K562 (cell line): Measurements from ENCODE around the gene LRRC15. TPM values are rescaled to one million over a fixed set of nuclear protein-coding genes. Genes with fewer than 3 reads are reported as not detected.
A peak's percentile ranks its signal among the peaks of the same experiment; 100 is the strongest.

Experiments
- ATF7 ChIP-seq: fragments of 450-650 bp; IDR thresholded peaks from 2 replicates; pipeline ENCODE4 v1.7.1; 2014; ENCODE audit warnings: mild to moderate bottlenecking, moderate library complexity
- CBFA2T3 ChIP-seq: fragments of 450-650 bp; IDR thresholded peaks from 2 replicates; pipeline ENCODE4 v1.6.1; 2017
- CBX1 ChIP-seq: sonication (generic); IDR thresholded peaks from 2 replicates; pipeline ENCODE4 v1.6.1; 2016; ENCODE audit warnings: antibody characterized with exemption, low read depth, mild to moderate bottlenecking
- CHAMP1 ChIP-seq: fragments of 450-650 bp; IDR thresholded peaks from 2 replicates; pipeline ENCODE4 v1.6.1; 2016; ENCODE audit warnings: mild to moderate bottlenecking
- DACH1 ChIP-seq: fragments of 450-650 bp; IDR thresholded peaks from 2 replicates; pipeline ENCODE4 v1.6.1; 2018; ENCODE audit not compliant: partially characterized antibody
- EZH2 ChIP-seq: IDR thresholded peaks from 2 replicates; pipeline ENCODE4 v1.6.1; 2012; ENCODE audit warnings: low read depth, mild to moderate bottlenecking, inconsistent platforms, low read length, borderline replicate concordance
- IFI16 ChIP-seq: fragments of 250-450 bp; sonication (Bioruptor Pico); IDR thresholded peaks from 2 replicates; pipeline ENCODE4 v2.1.2; 2022; ENCODE audit warnings: mild to moderate bottlenecking, inconsistent platforms
- MAFF ChIP-seq: IDR thresholded peaks from 2 replicates; pipeline ENCODE4 v1.6.1; 2012; ENCODE audit warnings: low read length, improper control_type of control experiment
- MXD1 ChIP-seq: fragments of 250-450 bp; sonication (Bioruptor Pico); IDR thresholded peaks from 2 replicates; pipeline ENCODE4 v1.8.0; 2021; ENCODE audit warnings: borderline replicate concordance, mild to moderate bottlenecking, moderate library complexity; ENCODE audit not compliant: poor library complexity, severe bottlenecking
- NR2C1 ChIP-seq, 2 experiments: fragments of 450-650 bp; IDR thresholded peaks; 2 replicates each; pipeline ENCODE4 v1.6.1; 2017; ENCODE audit warnings: mild to moderate bottlenecking in 2 of 2, antibody characterized with exemption in 1 of 2, inconsistent platforms in 1 of 2, missing compliant biosample characterization in 1 of 2, missing genetic modification characterization in 1 of 2
- PCBP2 ChIP-seq: fragments of 200-400 bp; formaldehyde crosslinking; IDR thresholded peaks from 2 replicates; pipeline ENCODE4 v1.6.1; 2018; ENCODE audit warnings: low read length, low read depth, mild to moderate bottlenecking, moderate library complexity; ENCODE audit not compliant: poor library complexity, severe bottlenecking
- RAD21 ChIP-seq, 2 experiments: fragments of 250-450 bp in 1 of 2; fragments of 450-650 bp in 1 of 2; sonication (Bioruptor Pico) in 1 of 2; formaldehyde crosslinking in 1 of 2; IDR thresholded peaks in 1 of 2; conservative IDR thresholded peaks in 1 of 2; 2 replicates each; pipeline versions ENCODE4 v1.4.0 to v1.8.0; 2020 to 2022; ENCODE audit warnings: mild to moderate bottlenecking in 2 of 2, moderate library complexity in 1 of 2
- SMAD1 ChIP-seq: fragments of 150-350 bp; IDR thresholded peaks from 2 replicates; pipeline ENCODE4 v1.6.1; 2014; ENCODE audit warnings: low read length, low read depth; ENCODE audit not compliant: partially characterized antibody
- XRCC3 ChIP-seq: fragments of 450-650 bp; IDR thresholded peaks from 2 replicates; pipeline ENCODE4 v1.6.1; 2017; ENCODE audit warnings: mild to moderate bottlenecking, moderate library complexity
- ZNF124 ChIP-seq: sonication (generic); formaldehyde crosslinking; IDR thresholded peaks from 2 replicates; pipeline ENCODE4 v1.8.1; 2022; ENCODE audit warnings: missing genetic modification reagents
- ZNF217 ChIP-seq: sonication (generic); formaldehyde crosslinking; IDR thresholded peaks from 2 replicates; pipeline ENCODE4 v1.8.0; 2022; ENCODE audit warnings: mild to moderate bottlenecking, missing genetic modification reagents
- ZNF316 ChIP-seq: fragments of 450-650 bp; IDR thresholded peaks from 2 replicates; pipeline ENCODE4 v1.6.1; 2016
- ZNF695 ChIP-seq: fragments of 450-650 bp; formaldehyde crosslinking; IDR thresholded peaks from 2 replicates; pipeline ENCODE4 v1.4.0; 2020; ENCODE audit warnings: mild to moderate bottlenecking, moderate library complexity
- polyA plus RNA-seq, 8 experiments: library from polyadenylated mRNA; depleted of rRNA in 4 of 8; stranded (reverse) in 5 of 8; unstranded in 3 of 8; fragments of >200 nt; fragmentation: Nextera tagmentation in 2 of 8; fragmentation: Illumina TruSeq in 1 of 8; extraction: Ambion mirVana in 2 of 8; extraction: Trizol in 1 of 8; gene quantifications; 2 replicates each; pipeline versions ENCODE4 v1.2.1 to v1.2.3, GENCODE V29; 2011 to 2014; ENCODE audit warnings: inconsistent platforms in 1 of 8, missing spikeins in 1 of 8
- total RNA-seq, 7 experiments: library from RNA; depleted of rRNA in 6 of 7; stranded (reverse); fragments of >200 nt in 6 of 7; fragmentation: Illumina TruSeq in 2 of 7; extraction: Trizol in 2 of 7; gene quantifications; 2 replicates each; pipeline versions ENCODE4 v1.2.1 to v1.2.3, GENCODE V29; 2011 to 2021; ENCODE audit warnings: low replicate concordance in 1 of 7
- TF ChIP-seq, protein P1 (sequence below), 2 experiments: fragments of 150-350 bp in 1 of 2; IDR thresholded peaks; 2 replicates each; pipeline ENCODE4 v1.6.1; 2012 to 2016; ENCODE audit warnings: low read depth in 2 of 2, low read length in 2 of 2, mild to moderate bottlenecking in 1 of 2, moderate library complexity in 1 of 2
- TF ChIP-seq, protein P2 (sequence below): fragments of 200-800 bp; sonication (Bioruptor generic); IDR thresholded peaks from 2 replicates; pipeline ENCODE4 v1.6.1; 2017; ENCODE audit warnings: missing genetic modification characterization, missing compliant biosample characterization

LRRC15 gene
- total and polyA plus RNA-seq, 9 of the 15 experiments (the other 6 are each of a cell fraction or from before 2014, with no cell fraction given): not detected

- TF ChIP-seq, protein P1, sequence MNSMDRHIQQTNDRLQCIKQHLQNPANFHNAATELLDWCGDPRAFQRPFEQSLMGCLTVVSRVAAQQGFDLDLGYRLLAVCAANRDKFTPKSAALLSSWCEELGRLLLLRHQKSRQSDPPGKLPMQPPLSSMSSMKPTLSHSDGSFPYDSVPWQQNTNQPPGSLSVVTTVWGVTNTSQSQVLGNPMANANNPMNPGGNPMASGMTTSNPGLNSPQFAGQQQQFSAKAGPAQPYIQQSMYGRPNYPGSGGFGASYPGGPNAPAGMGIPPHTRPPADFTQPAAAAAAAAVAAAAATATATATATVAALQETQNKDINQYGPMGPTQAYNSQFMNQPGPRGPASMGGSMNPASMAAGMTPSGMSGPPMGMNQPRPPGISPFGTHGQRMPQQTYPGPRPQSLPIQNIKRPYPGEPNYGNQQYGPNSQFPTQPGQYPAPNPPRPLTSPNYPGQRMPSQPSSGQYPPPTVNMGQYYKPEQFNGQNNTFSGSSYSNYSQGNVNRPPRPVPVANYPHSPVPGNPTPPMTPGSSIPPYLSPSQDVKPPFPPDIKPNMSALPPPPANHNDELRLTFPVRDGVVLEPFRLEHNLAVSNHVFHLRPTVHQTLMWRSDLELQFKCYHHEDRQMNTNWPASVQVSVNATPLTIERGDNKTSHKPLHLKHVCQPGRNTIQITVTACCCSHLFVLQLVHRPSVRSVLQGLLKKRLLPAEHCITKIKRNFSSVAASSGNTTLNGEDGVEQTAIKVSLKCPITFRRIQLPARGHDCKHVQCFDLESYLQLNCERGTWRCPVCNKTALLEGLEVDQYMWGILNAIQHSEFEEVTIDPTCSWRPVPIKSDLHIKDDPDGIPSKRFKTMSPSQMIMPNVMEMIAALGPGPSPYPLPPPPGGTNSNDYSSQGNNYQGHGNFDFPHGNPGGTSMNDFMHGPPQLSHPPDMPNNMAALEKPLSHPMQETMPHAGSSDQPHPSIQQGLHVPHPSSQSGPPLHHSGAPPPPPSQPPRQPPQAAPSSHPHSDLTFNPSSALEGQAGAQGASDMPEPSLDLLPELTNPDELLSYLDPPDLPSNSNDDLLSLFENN (IDR thresholded peaks at IDR 0.05; ENCODE audit: low read depth in 2 of 2, low read length in 2 of 2): no peak
- TF ChIP-seq RAD21 (CRISPR knock-in tag; conservative IDR thresholded peaks at IDR 0.05 in 1 of 2, IDR thresholded peaks at IDR 0.05 in 1 of 2) (no peak), CBFA2T3 (no peak; the same call in none of the 2 replicates), XRCC3 (no peak), ATF7 (no peak), IFI16 (CRISPR knock-in tag) (no peak), EZH2 (no peak), SMAD1 (no peak), MAFF (no peak), PCBP2 (no peak), ZNF695 (no peak), ZNF124 (CRISPR knock-in tag) (no peak), MXD1 (CRISPR knock-in tag) (no peak), DACH1 (no peak), ZNF217 (CRISPR knock-in tag) (no peak), ZNF316 (no peak; the same call in 1 of the 2 replicates), NR2C1 (IDR thresholded peaks at IDR 0.05) (0 out of 2 replicates have a peak, but pooled peaks have one; percentile 10), NR2C1 (tag; IDR thresholded peaks at IDR 0.05) (no peak), CHAMP1 (peak; percentile 37; the same call in 1 of the 2 replicates), CBX1 (peak; percentile 96)
- TF ChIP-seq, protein P2, sequence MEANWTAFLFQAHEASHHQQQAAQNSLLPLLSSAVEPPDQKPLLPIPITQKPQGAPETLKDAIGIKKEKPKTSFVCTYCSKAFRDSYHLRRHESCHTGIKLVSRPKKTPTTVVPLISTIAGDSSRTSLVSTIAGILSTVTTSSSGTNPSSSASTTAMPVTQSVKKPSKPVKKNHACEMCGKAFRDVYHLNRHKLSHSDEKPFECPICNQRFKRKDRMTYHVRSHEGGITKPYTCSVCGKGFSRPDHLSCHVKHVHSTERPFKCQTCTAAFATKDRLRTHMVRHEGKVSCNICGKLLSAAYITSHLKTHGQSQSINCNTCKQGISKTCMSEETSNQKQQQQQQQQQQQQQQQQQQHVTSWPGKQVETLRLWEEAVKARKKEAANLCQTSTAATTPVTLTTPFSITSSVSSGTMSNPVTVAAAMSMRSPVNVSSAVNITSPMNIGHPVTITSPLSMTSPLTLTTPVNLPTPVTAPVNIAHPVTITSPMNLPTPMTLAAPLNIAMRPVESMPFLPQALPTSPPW (CRISPR knock-in tag): no peak
Observed at GRCh38 chr3:194326192-194326967, 43.2 kb downstream of the LRRC15 start (continued).
